ENCODE measurements around the gene ACTN2.
"Not testable (repeated sequence)": the region's sequence is repeated elsewhere in the genome, so short reads cannot be mapped to it uniquely, and the experiment has no call there.

ACTN2 gene

GRCh38 chr1:236685917-236686814 lies at the start of gene ACTN2:
Gene ACTN2 (plus strand): TSS chr1:236686499. CDS start chr1:236686674, 175 bp downstream.
- DNase-seq (ENCODE audit: low spot score), result peak; percentile 30

GRCh38 chr1:236638945-236639344 lies 47.4 kb upstream of the ACTN2 start:
- DNase-seq (ENCODE audit: low spot score), result no peak

GRCh38 chr1:236639686-236640085 lies 46.6 kb upstream of the ACTN2 start:
- no peak for DNase-seq (ENCODE audit: low spot score)

GRCh38 chr1:236642763-236643162 lies 43.5 kb upstream of the ACTN2 start:
- DNase-seq (ENCODE audit: low spot score), result no peak

GRCh38 chr1:236645016-236645680 lies 41.2 kb upstream of the ACTN2 start:
- no peak for DNase-seq (ENCODE audit: low spot score)

- no peak for DNase-seq (ENCODE audit: low spot score)
Measured at GRCh38 chr1:236654511-236654910, 31.8 kb upstream of the ACTN2 start.

GRCh38 chr1:236654957-236655356 lies 31.3 kb upstream of the ACTN2 start:
- DNase-seq (ENCODE audit: low spot score), result no peak

GRCh38 chr1:236657398-236657797 lies 28.9 kb upstream of the ACTN2 start:
- no peak for DNase-seq (ENCODE audit: low spot score)

- DNase-seq (ENCODE audit: low spot score), result no peak
Measured at GRCh38 chr1:236659792-236660587, 26.3 kb upstream of the ACTN2 start.

GRCh38 chr1:236663934-236664333 lies 22.4 kb upstream of the ACTN2 start:
- DNase-seq (ENCODE audit: low spot score), result no peak

GRCh38 chr1:236668909-236669308 lies 17.4 kb upstream of the ACTN2 start:
- not testable (repeated sequence) for DNase-seq (ENCODE audit: low spot score)

GRCh38 chr1:236670060-236670459 lies 16.2 kb upstream of the ACTN2 start:
- no peak for DNase-seq (ENCODE audit: low spot score)

- no peak for DNase-seq (ENCODE audit: low spot score)
Measured at GRCh38 chr1:236673289-236673919, 12.9 kb upstream of the ACTN2 start.

GRCh38 chr1:236677641-236678235 lies 8.6 kb upstream of the ACTN2 start:
- no peak for DNase-seq (ENCODE audit: low spot score)

GRCh38 chr1:236681219-236681618 lies 5.1 kb upstream of the ACTN2 start:
- DNase-seq (ENCODE audit: low spot score), result no peak

- no peak for DNase-seq (ENCODE audit: low spot score)
Measured at GRCh38 chr1:236685205-236685916, 938 bp upstream of the ACTN2 start.

GRCh38 chr1:236686815-236687160 lies 489 bp downstream of the ACTN2 start:
- no peak for DNase-seq (ENCODE audit: low spot score)

GRCh38 chr1:236687273-236687672 lies 974 bp downstream of the ACTN2 start:
- no peak for DNase-seq (ENCODE audit: low spot score)

- DNase-seq (ENCODE audit: low spot score), result no peak
Measured at GRCh38 chr1:236688705-236689104, 2.4 kb downstream of the ACTN2 start.

GRCh38 chr1:236689713-236690569 lies 3.6 kb downstream of the ACTN2 start:
- no peak for DNase-seq (ENCODE audit: low spot score)

Data from CD4-positive, alpha-beta T cell treated with Interleukin-15 for 4 hours (primary cell).